Lung (tissue), 12 donors: ENCODE measurements around the gene TNFRSF13B. TPM values are rescaled to one million over a fixed set of nuclear protein-coding genes. Genes with fewer than 3 reads are reported as not detected.
A peak's percentile ranks its signal among the peaks of the same experiment; 100 is the strongest.

Experiments used
- ATAC-seq: fragments of 200-7000 bp; cut with Tn5 transposase; one replicate; pipeline ENCODE4 v1.9.1; 2020; ENCODE audit warnings: moderate number of reproducible peaks; ENCODE audit not compliant: insufficient read depth, low FRiP score
- DNase-seq, 3 donors: peaks; one replicate each; pipeline ENCODE4 v3.0.0-alpha.2; 2013 to 2017
- H3K27ac ChIP-seq, 2 donors: one replicate each; pipeline ENCODE4 v1.5.1; 2013; ENCODE audit warnings: mild to moderate bottlenecking in 2 of 2, moderate library complexity in 2 of 2, control low read depth in 1 of 2, inconsistent platforms in 1 of 2, low read depth in 1 of 2, low read length in 1 of 2
- H3K27me3 ChIP-seq, 3 donors: one replicate each; pipeline ENCODE4 v1.5.1; 2013; ENCODE audit warnings: low read length in 2 of 3; ENCODE audit not compliant: control insufficient read depth in 3 of 3, insufficient read depth in 3 of 3
- H3K36me3 ChIP-seq, 4 donors: one replicate each; pipeline ENCODE4 v1.5.1; 2013; ENCODE audit warnings: low read length in 4 of 4, mild to moderate bottlenecking in 1 of 4, moderate library complexity in 1 of 4; ENCODE audit not compliant: control insufficient read depth in 4 of 4, insufficient read depth in 4 of 4
- H3K4me1 ChIP-seq, 5 donors: one replicate each; pipeline ENCODE4 v1.5.1; 2013; ENCODE audit warnings: low read length in 5 of 5, mild to moderate bottlenecking in 2 of 5, moderate library complexity in 1 of 5; ENCODE audit not compliant: control insufficient read depth in 5 of 5, insufficient read depth in 5 of 5
- H3K4me3 ChIP-seq: one replicate; pipeline ENCODE4 v1.5.1; 2013; ENCODE audit warnings: mild to moderate bottlenecking, control low read depth, moderate library complexity
- H3K9ac ChIP-seq, 2 donors: one replicate each; pipeline ENCODE4 v1.5.1; 2013; ENCODE audit warnings: low read length in 2 of 2, control low read depth in 1 of 2; ENCODE audit not compliant: insufficient read depth in 1 of 2
- H3K9me3 ChIP-seq, 4 donors: one replicate each; pipeline ENCODE4 v1.5.1; 2013; ENCODE audit warnings: low read length in 3 of 4, mild to moderate bottlenecking in 1 of 4, moderate library complexity in 1 of 4; ENCODE audit not compliant: control insufficient read depth in 4 of 4, insufficient read depth in 3 of 4
- WGBS, 2 donors: extraction: QIAGEN DNeasy Blood & Tissue Kit; methylation state at CpG; one replicate each; pipeline ENCODE4 v1.1.7; 2013; 5-methylcytosine and 5-hydroxymethylcytosine counted together
- polyA plus RNA-seq, 2 donors: library from polyadenylated mRNA; stranded (reverse); fragments of 200-250 nt; gene quantifications; one replicate each; pipeline ENCODE4 v1.2.1, GENCODE V29; 2013
- total RNA-seq, 2 donors: library from RNA; depleted of rRNA in 1 of 2; stranded (reverse); fragments of >200 nt in 1 of 2; gene quantifications; one replicate each; pipeline ENCODE4 v1.2.1, GENCODE V29; 2014 to 2021
- TF ChIP-seq, protein P1 (sequence below): IDR thresholded peaks from 2 replicates; pipeline ENCODE4 v1.5.1; 2012; ENCODE audit warnings: mild to moderate bottlenecking; ENCODE audit errors: control extremely low read depth, extremely low read depth
- donor health status: control.
- donor health status: control.
- donor health status: Bipolar disorder and iron deficiency.
- donor health status: healthy.
- donor health status: DM: yes; HTN: yes; CAD: no.

Gene TNFRSF13B
- total and polyA plus RNA-seq, 4 donors: 0.08 to 1.4 (median 0.48) TPM

DNA sequence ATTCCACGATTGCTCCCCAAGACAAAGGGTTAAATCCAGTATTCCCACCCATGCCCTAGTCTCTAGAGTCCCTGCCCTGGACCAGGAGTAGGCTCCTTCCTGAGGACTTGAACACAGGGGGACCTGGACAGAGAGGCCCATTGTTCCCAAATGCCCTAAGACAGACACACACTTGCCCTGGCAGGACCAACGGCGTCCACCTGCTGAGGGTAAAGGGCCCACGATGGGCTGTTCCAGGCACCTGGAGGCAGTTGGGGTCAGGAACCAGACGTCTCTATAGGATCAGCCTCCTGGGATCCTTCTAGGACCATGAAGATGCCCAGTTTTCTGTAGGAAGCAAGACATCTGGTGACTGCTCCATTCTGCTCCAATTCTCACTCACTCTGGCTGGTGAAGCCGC, 39.3 kb downstream of the TNFRSF13B start:
- Histone ChIP-seq H3K27me3 (no peaks in the 10 kb centered on the region), H3K27ac (no peak overlapping the region), H3K9me3 (no peaks in the 10 kb centered on the region), H3K4me3 (no peak overlapping the region), H3K4me1 (peaks cover 0 to 4% (median 0%) of the 10 kb centered on the region in 5 donors), H3K9ac (no peak overlapping the region), H3K36me3 (no peaks in the 10 kb centered on the region)
- ATAC-seq (no peak), DNase-seq (peak in 1 of 3 donors; percentile 6)
- TF ChIP-seq, protein P1, sequence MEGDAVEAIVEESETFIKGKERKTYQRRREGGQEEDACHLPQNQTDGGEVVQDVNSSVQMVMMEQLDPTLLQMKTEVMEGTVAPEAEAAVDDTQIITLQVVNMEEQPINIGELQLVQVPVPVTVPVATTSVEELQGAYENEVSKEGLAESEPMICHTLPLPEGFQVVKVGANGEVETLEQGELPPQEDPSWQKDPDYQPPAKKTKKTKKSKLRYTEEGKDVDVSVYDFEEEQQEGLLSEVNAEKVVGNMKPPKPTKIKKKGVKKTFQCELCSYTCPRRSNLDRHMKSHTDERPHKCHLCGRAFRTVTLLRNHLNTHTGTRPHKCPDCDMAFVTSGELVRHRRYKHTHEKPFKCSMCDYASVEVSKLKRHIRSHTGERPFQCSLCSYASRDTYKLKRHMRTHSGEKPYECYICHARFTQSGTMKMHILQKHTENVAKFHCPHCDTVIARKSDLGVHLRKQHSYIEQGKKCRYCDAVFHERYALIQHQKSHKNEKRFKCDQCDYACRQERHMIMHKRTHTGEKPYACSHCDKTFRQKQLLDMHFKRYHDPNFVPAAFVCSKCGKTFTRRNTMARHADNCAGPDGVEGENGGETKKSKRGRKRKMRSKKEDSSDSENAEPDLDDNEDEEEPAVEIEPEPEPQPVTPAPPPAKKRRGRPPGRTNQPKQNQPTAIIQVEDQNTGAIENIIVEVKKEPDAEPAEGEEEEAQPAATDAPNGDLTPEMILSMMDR: no peak
- 87 to 88% methylated on average over 6 of the region's 6 CpGs for WGBS, 2 donors

DNA sequence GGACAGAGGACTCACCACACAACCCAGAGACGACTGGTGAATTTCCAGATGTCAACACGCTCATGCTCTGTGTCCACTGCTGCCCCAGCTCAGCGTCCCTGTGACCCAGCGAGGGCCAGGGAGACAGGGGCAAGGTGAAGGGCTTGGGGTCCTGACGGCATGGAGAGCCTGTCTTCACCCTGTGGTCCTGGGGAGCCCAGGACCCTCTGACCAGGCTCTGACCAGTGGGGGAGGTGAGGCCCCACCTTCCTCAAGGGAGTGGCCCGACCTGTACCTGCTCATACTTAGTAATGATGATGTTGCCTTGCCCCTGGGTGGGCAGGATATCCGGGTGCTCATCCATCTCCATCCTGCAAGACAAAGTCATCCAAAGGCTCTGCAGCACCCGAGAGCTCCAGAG, 39.8 kb downstream of the TNFRSF13B start:
- ATAC-seq: no peak
- Histone ChIP-seq H3K27me3 (no peaks in the 10 kb centered on the region), H3K4me3 (no peak overlapping the region), H3K27ac (no peak overlapping the region), H3K9ac (no peak overlapping the region), H3K4me1 (peaks cover 0 to 4% (median 0%) of the 10 kb centered on the region in 5 donors), H3K9me3 (no peaks in the 10 kb centered on the region), H3K36me3 (no peaks in the 10 kb centered on the region)
- TF ChIP-seq, protein P1: no peak
- DNase-seq: peak in 1 of 3 donors; percentile 9
- 88 to 91% methylated on average over 8 of the region's 8 CpGs for WGBS, 2 donors

DNA sequence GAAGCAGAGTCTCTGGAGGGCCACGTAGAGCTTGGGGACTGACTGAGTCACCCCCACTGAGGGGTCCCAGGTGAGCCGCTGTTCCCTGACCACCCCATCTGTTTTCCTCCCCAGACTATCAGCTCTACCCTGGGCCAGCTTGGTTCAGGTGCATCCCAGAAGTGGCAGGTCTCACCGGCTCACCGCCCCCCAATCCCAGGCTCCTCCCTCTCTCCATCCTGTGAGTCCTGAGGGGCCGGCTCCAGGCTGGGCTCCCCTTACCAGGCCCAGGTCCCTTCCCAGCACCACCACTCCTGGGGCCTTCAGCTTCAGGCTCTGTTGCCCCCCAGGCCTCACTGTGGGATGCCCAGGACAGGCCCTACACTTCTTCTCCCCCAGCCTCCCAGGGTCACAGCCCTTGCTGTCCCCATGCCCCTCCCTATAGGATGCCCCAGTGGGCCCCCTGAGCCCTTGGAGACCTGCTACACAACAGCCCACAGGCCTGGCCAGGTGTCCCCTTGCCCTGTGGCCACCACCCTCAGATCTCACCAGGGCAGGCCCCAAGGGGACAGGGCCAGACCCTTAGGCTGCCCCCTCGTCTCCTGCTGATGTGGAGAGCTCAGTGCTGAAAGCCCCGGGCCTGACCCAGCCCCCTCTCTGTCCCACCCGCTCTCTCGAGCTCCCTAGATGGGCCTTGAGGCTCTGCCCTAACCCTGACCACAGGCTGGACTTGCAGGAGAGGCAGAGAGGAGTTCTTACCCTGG, 40.4 kb downstream of the TNFRSF13B start:
- no peaks in the 10 kb centered on the region for H3K27me3 ChIP-seq
- H3K9ac ChIP-seq: no peak overlapping the region
- DNase-seq: peak in 1 of 3 donors; percentile 6
- TF ChIP-seq, protein P1: no peak
- no peak for ATAC-seq
- H3K4me3 ChIP-seq: no peak overlapping the region
- 85 to 86% methylated on average over 8 to 9 of the region's 9 CpGs for WGBS, 2 donors
- no peaks in the 10 kb centered on the region for H3K36me3 ChIP-seq
- no peaks in the 10 kb centered on the region for H3K9me3 ChIP-seq
- peaks cover 0 to 4% (median 0%) of the 10 kb centered on the region in 5 donors for H3K4me1 ChIP-seq
- H3K27ac ChIP-seq: no peak overlapping the region
